Liver (tissue), 9 donors: ENCODE results near the gene NBEA. TPM values are rescaled to one million over a fixed set of nuclear protein-coding genes. Genes with fewer than 3 reads are reported as not detected.

Source experiments
- DNase-seq: peaks from one replicate; pipeline ENCODE4 v3.0.0-alpha.2; 2017; ENCODE audit warnings: low spot score
- H3K27ac ChIP-seq, 2 donors: one replicate each; pipeline ENCODE4 v1.7.0; 2013; ENCODE audit warnings: inconsistent platforms in 2 of 2, low read length in 2 of 2, control low read depth in 1 of 2, low read depth in 1 of 2, mild to moderate bottlenecking in 1 of 2
- H3K27me3 ChIP-seq, 4 donors: one replicate each; pipeline versions ENCODE4 v1.6.1 to v1.7.0; 2013; ENCODE audit warnings: low read length in 3 of 4, inconsistent platforms in 1 of 4, mild to moderate bottlenecking in 1 of 4, moderate library complexity in 1 of 4; ENCODE audit not compliant: control insufficient read depth in 4 of 4, insufficient read depth in 4 of 4
- H3K36me3 ChIP-seq, 4 donors: one replicate each; pipeline versions ENCODE4 v1.6.1 to v1.7.0; 2013; ENCODE audit warnings: low read length in 3 of 4, mild to moderate bottlenecking in 3 of 4, low read depth in 1 of 4, moderate library complexity in 1 of 4; ENCODE audit not compliant: control insufficient read depth in 4 of 4, insufficient read depth in 3 of 4
- H3K4me1 ChIP-seq, 4 donors: one replicate each; pipeline versions ENCODE4 v1.6.1 to v1.7.0; 2013; ENCODE audit warnings: low read length in 3 of 4, mild to moderate bottlenecking in 3 of 4, moderate library complexity in 1 of 4; ENCODE audit not compliant: control insufficient read depth in 4 of 4, insufficient read depth in 4 of 4
- H3K4me3 ChIP-seq, 3 donors: one replicate each; pipeline versions ENCODE4 v1.6.1 to v1.7.0; 2013; ENCODE audit warnings: low read length in 3 of 3, control low read depth in 1 of 3, low read depth in 1 of 3, mild to moderate bottlenecking in 1 of 3
- H3K9ac ChIP-seq, 2 donors: one replicate each; pipeline ENCODE4 v1.7.0; 2013; ENCODE audit warnings: low read length in 2 of 2, mild to moderate bottlenecking in 2 of 2, moderate library complexity in 2 of 2, control low read depth in 1 of 2, low read depth in 1 of 2
- H3K9me3 ChIP-seq, 4 donors: one replicate each; pipeline versions ENCODE4 v1.6.1 to v1.7.0; 2013; ENCODE audit warnings: low read length in 3 of 4; ENCODE audit not compliant: control insufficient read depth in 4 of 4
- ATF3 ChIP-seq: IDR thresholded peaks from 2 replicates; pipeline ENCODE4 v1.6.1; 2016; ENCODE audit warnings: antibody characterized with exemption
- CTCF ChIP-seq: fragments of 150-350 bp; IDR thresholded peaks from 2 replicates; pipeline ENCODE4 v1.5.1; 2017; ENCODE audit warnings: improper control_type of control experiment, low read depth, low read length; ENCODE audit not compliant: missing input control
- EGR1 ChIP-seq, 2 donors: IDR thresholded peaks; 2 replicates each; pipeline ENCODE4 v1.6.1; 2016 to 2018; ENCODE audit warnings: antibody characterized with exemption in 2 of 2, low read depth in 2 of 2
- FOXA1 ChIP-seq: IDR thresholded peaks from 2 replicates; pipeline ENCODE4 v1.6.1; 2016; ENCODE audit warnings: antibody characterized with exemption
- FOXA2 ChIP-seq: IDR thresholded peaks from 2 replicates; pipeline ENCODE4 v1.6.1; 2016; ENCODE audit warnings: antibody characterized with exemption
- GABPA ChIP-seq, 2 donors: IDR thresholded peaks in 1 of 2; conservative IDR thresholded peaks in 1 of 2; 2 replicates each; pipeline ENCODE4 v1.6.1; 2016; ENCODE audit warnings: antibody characterized with exemption in 2 of 2, mild to moderate bottlenecking in 1 of 2, moderate library complexity in 1 of 2
- HNF4A ChIP-seq, 2 donors: conservative IDR thresholded peaks; 2 replicates each; pipeline ENCODE4 v1.6.1; 2016; ENCODE audit warnings: antibody characterized with exemption in 2 of 2, mild to moderate bottlenecking in 2 of 2
- HNF4G ChIP-seq: IDR thresholded peaks from 2 replicates; pipeline ENCODE4 v1.6.1; 2016; ENCODE audit warnings: antibody characterized with exemption
- JUND ChIP-seq, 2 donors: IDR thresholded peaks; 2 replicates each; pipeline ENCODE4 v1.6.1; 2016; ENCODE audit warnings: antibody characterized with exemption in 2 of 2
- NR2F2 ChIP-seq: IDR thresholded peaks from 2 replicates; pipeline ENCODE4 v1.6.1; 2016; ENCODE audit warnings: antibody characterized with exemption
- RAD21 ChIP-seq, 2 donors: IDR thresholded peaks; 2 replicates each; pipeline ENCODE4 v1.6.1; 2016; ENCODE audit warnings: antibody characterized with exemption in 2 of 2, mild to moderate bottlenecking in 2 of 2
- REST ChIP-seq: IDR thresholded peaks from 2 replicates; pipeline ENCODE4 v1.6.1; 2016; ENCODE audit warnings: antibody characterized with exemption, mild to moderate bottlenecking
- RXRA ChIP-seq, 2 donors: IDR thresholded peaks; 2 replicates each; pipeline ENCODE4 v1.6.1; 2017 to 2018; ENCODE audit warnings: antibody characterized with exemption in 2 of 2, mild to moderate bottlenecking in 1 of 2
- SP1 ChIP-seq: IDR thresholded peaks from 2 replicates; pipeline ENCODE4 v1.6.1; 2018; ENCODE audit warnings: antibody characterized with exemption, mild to moderate bottlenecking
- TAF1 ChIP-seq: conservative IDR thresholded peaks from 2 replicates; pipeline ENCODE4 v1.6.1; 2016; ENCODE audit warnings: antibody characterized with exemption, mild to moderate bottlenecking
- YY1 ChIP-seq: IDR thresholded peaks from 2 replicates; pipeline ENCODE4 v1.6.1; 2016; ENCODE audit warnings: antibody characterized with exemption, mild to moderate bottlenecking
- ZBTB33 ChIP-seq: IDR thresholded peaks from 2 replicates; pipeline ENCODE4 v1.6.1; 2016; ENCODE audit warnings: antibody characterized with exemption
- WGBS: extraction: QIAGEN DNeasy Blood & Tissue Kit; methylation state at CpG from one replicate; pipeline ENCODE4 v1.1.7; 2013; 5-methylcytosine and 5-hydroxymethylcytosine counted together
- polyA plus RNA-seq, 2 donors: library from polyadenylated mRNA; stranded (reverse) in 1 of 2; unstranded in 1 of 2; fragments of 200-250 nt in 1 of 2; fragments of >200 nt in 1 of 2; fragmentation: Nextera tagmentation in 1 of 2; extraction: Ambion mirVana in 1 of 2; gene quantifications; one replicate each; pipeline versions ENCODE4 v1.2.1 to v1.2.3, GENCODE V29; 2013 to 2015
- total RNA-seq, 2 donors: library from RNA; depleted of rRNA; stranded (reverse); fragments of >200 nt; gene quantifications; one replicate each; pipeline ENCODE4 v1.2.3, GENCODE V29; 2014
- TF ChIP-seq, protein P1 (sequence below): IDR thresholded peaks from 2 replicates; pipeline ENCODE4 v1.6.1; 2016; ENCODE audit warnings: antibody characterized with exemption
- donor health status: healthy.
- donor health status: healthy.
- donor health status: healthy.
- donor health status: healthy.
- donor health status: healthy.

The NBEA gene
- total and polyA plus RNA-seq, 4 donors, result 0.24 to 3.5 (median 1.4) TPM

DNA sequence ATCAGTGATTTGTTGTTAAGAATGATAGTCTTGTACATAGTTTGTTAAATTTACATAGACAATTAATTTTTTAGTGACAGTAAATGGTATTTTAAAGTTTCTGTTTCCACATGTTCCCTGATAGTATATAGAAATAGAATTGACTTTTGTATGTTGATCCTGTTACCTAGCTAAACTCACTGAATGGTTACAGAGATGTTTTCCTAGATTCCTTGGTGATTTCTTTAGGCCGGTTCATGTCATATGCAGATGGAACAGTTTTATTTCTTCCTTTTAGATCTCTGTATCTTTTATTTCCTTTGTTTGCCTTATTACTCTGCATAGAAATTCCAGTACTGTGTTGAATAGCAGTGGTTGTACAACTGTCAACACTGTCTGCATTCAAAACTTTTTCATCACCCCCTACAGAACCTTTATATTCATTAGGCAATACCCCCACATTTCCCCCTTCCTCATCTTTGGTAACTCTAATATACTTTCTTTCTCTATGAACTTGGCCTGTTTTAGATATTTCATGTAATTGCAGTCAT, 86.3 kb downstream of the NBEA start (continued):
- no peak for TF ChIP-seq ZBTB33
- no peak for TF ChIP-seq TAF1
- TF ChIP-seq RAD21 (IDR thresholded peaks at IDR 0.05), result no peak
- TF ChIP-seq FOXA1, result no peak
- TF ChIP-seq SP1, result no peak

- Histone ChIP-seq H3K9me3 (no peaks in the 10 kb centered on the region), H3K9ac (no peak overlapping the region), H3K27ac (no peak overlapping the region), H3K36me3 (no peaks in the 10 kb centered on the region), H3K4me1 (no peaks in the 10 kb centered on the region), H3K27me3 (no peaks in the 10 kb centered on the region), H3K4me3 (no peak overlapping the region)
- 87% methylated on average over 3 of the region's 3 CpGs for WGBS
- TF ChIP-seq FOXA2 (no peak), CTCF (no peak), YY1 (no peak), GABPA (IDR thresholded peaks at IDR 0.05 in 1 of 2, conservative IDR thresholded peaks at IDR 0.05 in 1 of 2) (no peak), TAF1 (no peak), ATF3 (no peak), EGR1 (IDR thresholded peaks at IDR 0.05; ENCODE audit: low read depth in 2 of 2) (no peak), RXRA (IDR thresholded peaks at IDR 0.05) (no peak), HNF4A (conservative IDR thresholded peaks at IDR 0.05) (no peak), NR2F2 (no peak), SP1 (no peak), JUND (IDR thresholded peaks at IDR 0.05) (no peak), REST (no peak), ZBTB33 (no peak), HNF4G (no peak), RAD21 (IDR thresholded peaks at IDR 0.05) (no peak), FOXA1 (no peak)
- TF ChIP-seq, protein P1, sequence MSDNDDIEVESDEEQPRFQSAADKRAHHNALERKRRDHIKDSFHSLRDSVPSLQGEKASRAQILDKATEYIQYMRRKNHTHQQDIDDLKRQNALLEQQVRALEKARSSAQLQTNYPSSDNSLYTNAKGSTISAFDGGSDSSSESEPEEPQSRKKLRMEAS, result no peak
- DNase-seq, result no peak
Measured at GRCh38 chr13:35039012-35039411, 96.9 kb downstream of the NBEA start.
